HS-5 (cell line): ENCODE results near the gene RABL2A.
"Not testable (repeated sequence)": the region's sequence is repeated elsewhere in the genome, so short reads cannot be mapped to it uniquely, and the experiment has no call there.

ENCODE experiments used
- DNase-seq: peaks from one replicate; pipeline ENCODE4 v3.0.0-alpha.2; 2012; ENCODE audit warnings: low read depth

Gene RABL2A

DNA sequence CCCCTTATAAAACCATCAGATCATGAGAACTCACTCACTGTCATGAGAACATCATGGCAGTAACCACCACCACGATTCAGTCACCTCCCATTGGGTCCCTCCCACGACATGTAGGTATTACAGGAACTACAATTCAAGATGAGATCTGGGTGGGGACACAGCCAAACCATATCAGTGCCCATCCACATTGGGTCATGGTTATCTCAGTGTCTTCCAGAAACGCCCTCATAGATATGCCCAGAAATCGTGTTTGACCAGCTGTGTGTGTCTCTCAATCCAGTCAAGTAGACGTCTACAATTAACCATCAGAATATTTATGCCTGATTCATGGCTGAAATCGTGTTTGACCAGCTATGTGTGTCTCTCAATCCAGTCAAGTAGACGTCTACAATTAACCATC is 17.2 kb upstream of the RABL2A start:
- not testable (repeated sequence) for DNase-seq

DNA sequence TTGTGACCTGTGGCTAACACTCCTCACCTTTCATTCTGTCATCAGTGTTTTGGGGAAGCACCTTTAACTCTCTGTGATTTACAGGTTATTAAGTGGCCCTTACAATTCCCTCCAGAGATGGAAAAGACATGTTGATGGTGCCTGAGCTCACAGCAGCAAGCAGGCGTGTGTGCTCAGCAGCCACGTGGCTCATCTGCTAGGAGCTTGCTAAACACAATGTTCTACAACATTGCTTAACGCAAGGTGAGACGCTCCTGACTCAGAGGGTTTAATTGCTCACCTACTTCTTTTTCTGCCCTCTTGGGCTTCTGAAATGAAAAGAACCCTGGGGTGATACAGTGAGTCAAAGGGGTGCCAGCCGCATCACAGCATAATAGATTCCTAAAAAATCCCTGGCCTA is 6.1 kb upstream of the RABL2A start:
- not testable (repeated sequence) for DNase-seq

DNA sequence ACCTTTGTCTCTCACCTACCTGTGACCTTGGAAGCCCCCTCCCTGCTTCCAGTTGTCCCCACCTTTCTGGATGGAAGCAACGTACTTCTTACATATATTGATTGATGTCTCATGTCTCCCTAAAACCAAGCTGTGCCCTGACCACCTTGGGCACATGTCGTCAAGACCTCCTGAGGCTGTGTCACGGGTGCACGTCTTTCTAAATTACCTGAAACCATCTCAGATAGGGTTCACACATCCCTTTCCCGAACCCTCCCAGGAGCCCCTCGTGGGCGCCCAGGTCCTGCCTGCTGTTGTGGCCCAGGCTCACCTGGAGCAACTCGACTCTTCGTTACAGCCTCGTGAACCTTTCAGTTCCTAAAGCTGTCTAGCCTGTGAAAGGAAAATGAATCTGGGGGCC is 1.2 kb upstream of the RABL2A start:
- DNase-seq, result not testable (repeated sequence)

DNA sequence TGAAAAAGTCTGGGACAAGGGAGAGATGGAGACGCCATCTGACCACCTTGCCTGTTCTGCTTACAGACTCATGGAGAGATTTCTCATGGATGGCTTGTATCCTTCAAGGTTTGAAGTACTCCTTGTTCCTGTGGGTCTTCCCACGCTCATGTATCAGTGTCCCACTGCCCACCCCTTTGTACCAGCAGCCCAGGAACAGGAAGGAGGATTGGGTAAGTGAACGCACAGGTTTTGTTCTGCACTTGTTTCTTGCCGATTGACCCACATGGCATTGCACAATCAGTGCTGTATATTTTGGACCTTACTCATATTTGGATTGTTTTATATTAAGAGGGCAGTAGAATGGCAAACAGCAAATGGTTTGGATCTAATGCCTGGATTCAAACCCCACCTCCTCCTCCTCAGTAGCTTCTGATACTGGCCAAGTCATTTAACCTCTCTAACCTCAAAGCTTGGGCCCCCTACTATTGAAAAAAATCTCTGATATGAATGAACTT is 5.8 kb downstream of the RABL2A start:
- not testable (repeated sequence) for DNase-seq

DNA sequence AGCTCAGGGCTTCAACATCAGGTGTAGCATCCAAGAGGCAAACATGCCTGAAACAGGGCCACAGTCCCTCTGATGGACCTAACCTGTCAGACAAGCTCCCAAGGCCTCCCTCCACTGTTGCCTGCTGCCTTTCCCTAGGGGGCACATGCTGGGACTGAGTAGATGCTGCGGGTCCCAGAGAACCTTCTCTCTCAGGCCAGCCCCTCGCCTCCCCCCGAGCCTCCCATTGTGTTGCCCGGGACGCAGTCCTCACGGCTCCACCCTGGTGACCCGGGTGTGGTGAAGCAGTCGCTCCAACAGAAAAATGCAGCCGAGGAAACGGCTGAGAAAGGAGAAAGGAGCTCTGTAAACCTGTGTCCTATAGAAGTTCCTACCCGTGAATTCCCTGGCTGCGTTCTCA is 8.3 kb downstream of the RABL2A start:
- DNase-seq, result not testable (repeated sequence)

DNA sequence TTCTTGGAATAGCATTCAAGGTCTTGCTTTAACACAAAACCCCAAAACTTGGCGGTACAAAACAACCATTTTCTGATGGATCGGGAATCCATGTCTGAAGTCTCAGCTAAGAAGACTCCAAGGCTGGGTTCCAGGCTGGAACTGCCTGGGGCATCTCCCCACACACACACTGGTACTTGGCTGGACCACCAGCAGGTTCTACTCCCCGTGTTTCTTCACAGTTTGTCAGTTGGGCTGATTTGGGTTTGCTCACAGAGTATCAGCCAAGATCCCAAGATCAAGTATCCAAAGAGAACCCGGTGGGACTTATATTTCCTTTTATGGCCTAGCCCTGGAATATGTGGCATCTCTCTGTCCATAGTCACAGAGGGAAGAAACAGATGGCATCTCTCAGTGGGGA is 9.2 kb downstream of the RABL2A start:
- not testable (repeated sequence) for DNase-seq

DNA sequence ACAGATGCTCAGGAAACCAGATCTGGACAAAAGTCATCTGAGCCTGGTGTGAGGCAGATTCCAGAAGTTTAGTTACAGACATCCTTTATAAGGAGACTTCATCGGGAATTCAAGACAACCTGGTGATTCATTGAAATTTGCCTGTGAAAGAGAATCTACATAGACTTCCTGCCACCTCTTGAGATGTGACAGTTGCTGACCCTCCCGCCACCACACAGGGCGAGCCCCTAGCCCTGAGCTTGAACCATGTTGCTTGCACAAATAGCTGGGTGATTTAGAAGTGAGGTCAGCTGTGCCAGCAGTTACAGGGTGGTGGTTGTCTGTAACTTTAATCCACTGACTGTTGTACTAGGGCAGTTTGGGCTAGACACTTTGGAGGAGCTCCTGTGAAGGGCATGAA is 11.0 kb downstream of the RABL2A start:
- DNase-seq, result not testable (repeated sequence)

DNA sequence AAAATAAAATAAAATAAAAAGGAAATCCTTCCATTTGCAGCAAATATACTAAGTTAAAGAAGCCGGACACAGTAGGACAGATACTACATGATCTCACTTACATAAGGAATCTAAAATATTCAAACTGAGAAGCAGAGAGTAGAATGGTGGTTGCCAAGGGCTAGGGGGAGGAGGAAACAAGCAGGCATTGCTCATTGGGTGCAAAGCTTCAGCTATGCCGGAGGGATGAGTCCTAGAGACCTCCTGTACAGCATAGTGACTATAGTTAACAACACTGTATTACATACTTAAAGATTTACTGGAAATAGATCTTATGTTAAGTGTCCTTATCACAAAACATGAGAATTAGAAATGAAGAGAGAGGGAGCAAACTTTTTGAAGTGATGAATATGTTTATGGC is 19.2 kb downstream of the RABL2A start:
- DNase-seq, result not testable (repeated sequence)

DNA sequence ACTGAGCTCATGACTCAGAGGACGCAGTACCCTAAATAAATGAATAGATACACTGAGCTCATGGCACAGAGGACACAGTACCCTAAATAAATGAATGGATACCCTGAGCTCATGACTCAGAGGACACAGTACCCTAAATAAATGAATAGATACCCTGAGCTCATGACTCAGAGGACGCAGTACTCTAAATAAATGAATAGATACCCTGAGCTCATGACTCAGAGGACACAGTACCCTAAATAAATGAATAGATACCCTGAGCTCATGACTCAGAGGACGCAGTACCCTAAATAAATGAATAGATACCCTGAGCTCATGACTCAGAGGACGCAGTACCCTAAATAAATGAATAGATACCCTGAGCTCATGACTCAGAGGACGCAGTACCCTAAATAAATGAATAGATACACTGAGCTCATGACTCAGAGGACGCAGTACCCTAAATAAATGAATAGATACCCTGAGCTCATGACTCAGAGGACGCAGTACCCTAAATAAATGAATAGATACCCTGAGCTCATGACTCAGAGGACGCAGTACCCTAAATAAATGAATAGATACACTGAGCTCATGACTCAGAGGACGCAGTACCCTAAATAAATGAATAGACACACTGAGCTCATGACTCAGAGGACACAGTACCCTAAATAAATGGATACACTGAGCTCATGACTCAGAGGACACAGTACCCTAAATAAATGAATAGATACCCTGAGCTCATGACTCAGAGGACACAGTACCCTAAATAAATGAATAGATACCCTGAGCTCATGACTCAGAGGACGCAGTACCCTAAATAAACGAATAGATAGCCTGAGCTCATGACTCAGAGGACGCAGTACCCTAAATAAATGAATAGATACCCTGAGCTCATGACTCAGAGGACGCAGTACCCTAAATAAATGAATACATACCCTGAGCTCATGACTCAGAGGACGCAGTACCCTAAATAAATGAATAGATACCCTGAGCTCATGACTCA is 24.1 kb downstream of the RABL2A start:
- DNase-seq, result not testable (repeated sequence)

DNA sequence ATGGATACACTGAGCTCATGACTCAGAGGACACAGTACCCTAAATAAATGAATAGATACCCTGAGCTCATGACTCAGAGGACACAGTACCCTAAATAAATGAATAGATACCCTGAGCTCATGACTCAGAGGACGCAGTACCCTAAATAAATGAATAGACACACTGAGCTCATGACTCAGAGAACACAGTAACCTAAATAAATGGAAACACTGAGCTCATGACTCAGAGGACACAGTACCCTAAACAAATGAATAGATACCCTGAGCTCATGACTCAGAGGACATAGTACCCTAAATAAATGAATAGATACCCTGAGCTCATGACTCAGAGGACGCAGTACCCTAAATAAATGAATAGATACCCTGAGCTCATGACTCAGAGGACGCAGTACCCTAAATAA is 25.5 kb downstream of the RABL2A start:
- not testable (repeated sequence) for DNase-seq

DNA sequence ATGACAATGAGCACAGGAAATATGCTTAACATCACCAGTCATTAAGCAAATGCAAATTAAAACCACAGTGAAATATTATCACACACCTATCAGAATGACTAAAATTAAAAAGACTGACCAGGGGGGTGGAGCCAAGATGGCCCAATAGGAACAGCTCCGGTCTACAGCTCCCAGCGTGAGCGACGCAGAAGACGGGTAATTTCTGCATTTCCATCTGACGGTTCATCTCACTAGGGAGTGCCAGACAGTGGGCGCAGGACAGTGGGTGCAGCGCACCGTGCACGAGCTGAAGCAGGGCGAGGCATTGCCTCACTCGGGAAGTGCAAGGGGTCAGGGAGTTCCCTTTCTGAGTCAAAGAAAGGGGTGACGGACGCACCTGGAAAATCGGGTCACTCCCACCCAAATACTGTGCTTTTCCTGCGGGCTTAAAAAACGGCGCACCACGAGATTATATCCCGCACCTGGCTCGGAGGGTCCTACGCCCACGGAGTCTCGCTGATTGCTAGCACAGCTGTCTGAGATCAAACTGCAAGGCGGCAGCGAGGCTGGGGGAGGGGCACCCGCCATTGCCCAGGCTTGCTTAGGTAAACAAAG is 29.1 kb downstream of the RABL2A start:
- DNase-seq, result not testable (repeated sequence)

DNA sequence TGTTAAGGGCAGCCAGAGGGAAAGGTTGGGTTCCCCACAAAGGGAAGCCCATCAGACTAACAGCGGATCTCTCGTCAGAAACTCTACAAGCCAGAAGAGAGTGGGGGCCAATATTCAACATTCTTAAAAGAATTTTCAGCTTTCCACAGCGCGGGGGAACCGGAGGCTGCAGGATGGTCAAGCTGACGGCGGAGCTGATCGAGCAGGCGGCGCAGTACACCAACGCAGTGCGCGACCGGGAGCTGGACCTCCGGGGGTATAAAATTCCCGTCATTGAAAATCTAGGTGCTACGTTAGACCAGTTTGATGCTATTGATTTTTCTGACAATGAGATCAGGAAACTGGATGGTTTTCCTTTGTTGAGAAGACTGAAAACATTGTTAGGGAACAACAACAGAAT is 30.7 kb downstream of the RABL2A start:
- DNase-seq, result not testable (repeated sequence)

DNA sequence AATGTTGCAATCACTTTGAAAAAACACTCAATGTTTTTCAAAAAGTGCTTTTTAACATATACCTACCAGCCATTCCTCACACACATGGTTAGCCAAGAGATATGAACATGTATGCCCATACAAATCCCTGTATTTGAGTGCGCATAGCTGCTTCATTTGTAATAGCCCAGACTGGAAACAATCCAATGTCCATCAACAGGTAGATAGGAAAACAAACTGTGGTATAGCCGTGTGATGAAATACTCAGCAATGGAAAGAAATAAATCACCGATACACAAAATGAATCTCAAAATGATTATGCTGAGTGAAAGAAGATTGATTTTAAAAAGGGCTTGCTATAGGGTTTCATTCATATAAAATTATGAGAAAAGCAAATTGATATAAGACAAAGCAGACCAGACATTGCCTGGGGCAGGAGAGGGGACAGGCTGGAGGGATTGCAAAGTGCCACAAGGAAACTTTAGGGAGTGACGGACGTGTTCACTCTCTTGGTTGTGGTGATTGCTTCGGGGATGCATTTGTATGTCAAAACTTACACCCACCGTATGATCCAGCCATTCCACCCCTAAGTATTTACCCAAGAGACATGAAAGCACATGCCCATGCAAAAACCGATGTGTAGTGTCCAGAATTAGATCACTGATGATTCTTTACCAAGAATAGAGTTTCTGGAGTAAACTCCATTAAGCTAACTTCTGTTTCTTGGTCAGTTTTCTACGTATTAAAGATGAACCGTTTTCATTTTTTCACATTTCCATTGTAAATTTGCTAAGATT is 36.4 kb downstream of the RABL2A start:
- DNase-seq, result not testable (repeated sequence)

DNA sequence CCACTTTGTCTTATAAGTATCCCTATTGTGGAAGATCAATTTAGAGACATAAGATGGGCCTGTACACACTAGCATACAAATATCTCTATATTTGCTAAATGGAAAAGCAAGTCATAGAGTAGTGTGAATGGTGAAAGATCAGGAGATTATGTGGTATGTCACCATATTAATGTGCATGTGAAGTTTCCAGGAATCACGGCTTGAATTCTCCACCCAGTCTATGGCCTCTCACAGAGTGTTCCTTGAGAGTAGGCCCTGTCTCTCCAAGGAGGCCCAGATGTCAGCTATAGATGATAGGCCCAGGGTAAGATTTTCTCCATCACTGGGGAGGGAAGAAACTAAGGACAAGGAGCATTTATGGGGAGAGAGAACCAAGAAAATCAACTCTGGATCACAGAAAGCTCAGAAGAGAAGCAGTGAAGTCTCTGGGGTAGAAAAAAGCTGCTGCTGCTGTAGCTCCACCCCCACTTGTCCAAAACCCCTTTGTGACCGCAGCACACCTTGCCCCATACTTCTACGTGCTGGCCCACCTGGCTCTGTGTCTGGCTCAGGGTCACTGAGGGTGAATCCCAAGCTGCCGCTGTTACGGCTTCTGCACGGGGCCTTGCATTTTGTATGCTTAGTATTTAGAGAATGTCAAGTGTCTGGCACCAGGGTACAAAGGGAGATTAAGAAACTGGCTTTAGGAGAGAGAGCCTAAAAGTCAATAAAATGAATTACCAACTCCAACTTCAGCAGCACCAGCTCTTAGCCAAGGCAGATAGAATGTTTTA is 37.9 kb downstream of the RABL2A start:
- not testable (repeated sequence) for DNase-seq

DNA sequence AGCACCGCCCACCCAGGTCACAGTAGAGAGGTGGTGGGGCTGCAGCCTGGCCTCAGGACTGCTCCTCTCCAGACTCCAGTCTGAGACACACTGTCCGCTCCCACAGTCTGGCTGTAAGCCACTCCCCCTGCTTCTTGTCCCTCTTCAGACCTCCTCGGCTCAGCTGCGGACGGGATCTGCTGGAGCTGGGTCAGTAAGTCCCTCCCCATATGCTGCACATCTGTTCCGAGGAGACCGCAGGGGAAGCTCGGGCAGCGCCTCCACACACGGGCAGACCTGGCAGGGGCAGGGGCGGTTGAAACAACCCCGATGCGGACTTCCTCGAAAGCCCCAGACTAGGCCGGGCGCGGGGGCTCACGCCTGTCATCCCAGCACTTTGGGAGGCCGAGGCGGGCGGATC is 41.9 kb downstream of the RABL2A start:
- DNase-seq, result not testable (repeated sequence)

DNA sequence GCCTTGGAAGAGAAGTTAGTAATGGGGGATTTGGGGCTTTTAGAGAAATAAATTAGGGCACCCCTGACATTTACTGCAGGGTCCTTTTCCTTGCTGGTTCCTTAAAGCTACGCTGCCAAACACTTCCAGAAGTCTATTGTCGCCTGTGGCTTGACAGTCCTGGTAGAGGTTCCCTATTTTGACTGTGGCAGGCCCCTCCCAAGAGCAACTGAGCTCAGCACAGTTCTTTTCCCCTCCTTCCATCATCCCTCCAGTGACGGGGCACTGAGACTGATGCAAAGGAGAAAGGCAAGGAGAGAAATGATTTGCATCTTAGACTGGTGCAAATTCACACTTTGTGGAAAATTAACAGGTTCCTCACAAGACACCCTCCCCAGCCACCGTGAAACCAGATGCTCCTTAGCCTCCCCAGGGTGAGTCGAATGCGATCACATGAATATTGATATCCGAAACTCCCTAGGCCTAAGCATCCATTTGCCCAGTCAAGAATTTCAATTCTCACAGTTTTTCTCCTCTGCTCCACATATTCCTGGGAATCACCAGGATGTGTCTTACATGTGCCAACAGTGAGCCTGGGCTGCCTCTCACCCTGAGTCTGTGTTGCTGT is 45.4 kb downstream of the RABL2A start:
- no peak for DNase-seq

DNA sequence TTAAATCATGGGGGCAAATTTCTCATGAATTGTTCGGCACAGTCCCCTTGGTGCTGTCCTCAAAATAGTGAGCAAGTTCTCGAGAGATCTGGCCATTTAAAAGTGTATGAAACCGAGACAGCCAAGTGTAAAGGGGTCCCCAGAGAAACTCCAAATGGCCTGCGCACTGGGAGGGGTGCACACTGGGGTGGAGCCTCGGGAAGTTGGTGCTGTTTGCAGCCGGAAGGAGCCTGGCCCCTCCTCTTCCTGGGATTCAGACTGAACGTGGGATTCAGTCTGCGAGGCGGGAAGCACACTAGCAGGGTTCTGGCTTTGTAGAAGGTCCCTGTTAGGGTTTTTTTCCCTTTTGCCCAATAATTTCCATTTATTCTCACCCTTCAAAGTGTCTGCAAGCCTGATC is 48.8 kb downstream of the RABL2A start:
- DNase-seq, result no peak

DNA sequence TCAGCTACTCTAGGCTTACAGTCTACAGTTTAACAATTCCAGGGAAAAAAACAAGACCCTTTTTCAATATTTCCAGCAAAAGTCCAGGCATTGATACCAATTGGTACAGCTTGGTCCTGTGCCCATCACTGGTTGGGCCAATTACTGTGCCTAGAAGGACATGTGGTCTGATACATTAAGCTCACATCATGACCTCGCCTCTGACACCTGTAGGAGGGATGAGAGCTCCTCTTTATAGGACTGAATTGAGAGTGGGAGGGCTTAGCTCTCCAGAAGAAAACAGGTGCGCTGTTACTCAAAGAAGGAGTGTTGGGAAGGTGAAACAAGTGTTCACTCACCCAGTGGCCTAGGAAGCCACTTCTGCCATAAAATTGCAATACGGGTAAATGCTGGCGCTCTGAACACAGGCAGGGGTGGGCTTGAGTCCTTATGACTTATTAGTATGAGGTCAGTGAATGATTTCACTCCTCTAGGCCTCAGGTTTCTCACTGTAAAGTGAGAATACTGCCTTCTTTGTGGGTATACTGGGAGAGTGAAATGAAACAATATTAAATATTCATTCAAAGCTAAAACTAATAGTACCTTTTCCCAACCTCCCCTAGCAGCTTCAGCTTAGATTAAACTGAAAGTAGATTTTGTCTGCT is 49.7 kb downstream of the RABL2A start:
- no peak for DNase-seq

DNA sequence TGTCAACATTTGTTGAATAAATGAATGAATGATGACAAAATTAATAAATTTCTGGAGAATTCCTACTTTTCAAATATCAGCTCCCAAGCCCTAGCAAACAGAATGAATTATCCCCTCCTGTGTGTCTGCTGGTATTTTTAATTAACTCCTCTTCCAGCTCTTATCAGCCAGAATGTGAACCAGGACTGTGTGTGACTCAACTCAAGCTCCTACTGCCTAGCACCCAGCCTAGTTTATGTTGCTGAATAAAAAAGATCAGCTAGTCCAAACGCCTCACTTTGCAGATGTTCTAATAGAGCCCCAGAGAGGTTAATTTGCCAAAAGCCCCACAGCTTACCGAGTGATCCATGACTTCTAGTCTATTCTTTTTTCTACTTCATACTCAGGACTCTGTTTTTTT is 50.3 kb downstream of the RABL2A start:
- no peak for DNase-seq

DNA sequence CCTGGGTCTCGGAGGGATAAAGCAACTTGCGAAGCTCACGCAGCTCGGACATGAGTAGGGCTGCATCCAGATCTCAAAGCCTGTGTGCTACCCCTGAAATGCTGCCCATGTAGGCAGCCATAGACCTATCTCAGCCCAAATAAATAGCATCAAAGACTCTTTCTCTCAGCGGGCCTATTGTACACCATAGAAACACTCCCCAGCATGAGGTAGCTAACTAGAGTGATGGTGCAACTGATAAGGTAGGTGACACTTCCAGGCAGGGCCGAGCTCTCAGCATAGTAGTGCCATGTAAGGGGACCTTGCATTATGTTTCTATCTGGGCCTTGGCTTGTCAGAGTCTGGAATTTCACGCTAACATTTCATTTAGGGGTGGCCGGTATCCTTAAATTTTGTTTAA is 52.4 kb downstream of the RABL2A start:
- no peak for DNase-seq

DNA sequence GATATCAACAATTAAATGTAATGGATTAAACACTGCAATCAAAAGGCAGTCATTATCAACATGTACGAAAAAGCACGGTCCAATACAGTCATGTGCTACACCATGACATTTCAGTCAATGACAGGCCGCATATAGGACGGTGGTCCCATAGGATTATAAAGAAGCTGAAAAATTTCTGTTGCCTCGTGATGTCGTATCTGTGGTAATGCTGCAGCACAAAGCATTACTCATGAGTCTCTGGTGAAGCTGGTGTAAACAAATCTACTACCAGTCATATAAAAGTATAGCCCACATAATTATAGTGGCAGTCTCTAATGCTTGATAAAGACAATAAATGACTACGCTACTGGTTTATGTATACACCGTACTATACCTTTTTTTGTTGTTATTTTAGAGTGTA is 58.4 kb downstream of the RABL2A start:
- DNase-seq, result no peak
